HG02588 (cell line): ENCODE results near the gene PRDM16.

ENCODE experiments used
- ATAC-seq: cut with Tn5 transposase; IDR thresholded peaks from one replicate; pipeline ENCODE4 v1.9.1; 2021; ENCODE audit warnings: mild to moderate bottlenecking, moderate library complexity; ENCODE audit not compliant: unreplicated experiment

PRDM16 gene

DNA sequence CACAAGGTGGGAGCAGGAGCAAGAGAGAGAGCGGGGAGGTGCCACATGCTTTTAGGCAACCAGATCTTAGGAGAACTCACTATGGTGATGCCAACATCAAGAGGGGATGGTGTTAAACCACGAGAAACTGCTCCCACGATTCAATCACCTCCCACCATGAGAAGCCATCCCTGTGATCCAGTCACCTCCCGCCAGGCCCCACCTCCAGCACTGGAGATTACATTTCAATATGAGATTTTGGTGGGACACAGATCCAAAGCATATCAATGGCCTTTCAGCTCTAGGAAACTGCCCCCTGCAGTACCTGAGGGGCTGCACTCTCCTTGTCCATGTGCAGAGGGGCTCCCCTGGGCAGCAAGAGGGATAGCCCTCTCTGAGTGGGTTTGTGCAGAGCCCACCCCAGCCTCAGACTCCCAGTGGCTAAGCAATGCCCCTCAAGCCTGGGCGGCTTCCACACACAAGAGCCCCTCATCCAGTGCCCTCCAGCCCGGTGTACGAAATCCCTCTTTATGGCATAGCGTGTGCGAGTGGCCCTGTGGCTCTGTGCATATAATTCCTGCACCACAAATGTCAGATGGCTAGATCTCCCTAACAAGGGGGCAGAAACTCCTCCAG lies 15.5 kb upstream of the PRDM16 start:
- ATAC-seq = no peak

- no peak for ATAC-seq
These were observed 15.0 kb upstream of the PRDM16 start for GRCh38 chr1:3053986-3054385.

- no peak for ATAC-seq
These were observed 14.5 kb upstream of the PRDM16 start for GRCh38 chr1:3054474-3054873.

GRCh38 chr1:3055051-3055450 lies 14.0 kb upstream of the PRDM16 start:
- ATAC-seq = no peak

GRCh38 chr1:3056641-3057040 lies 12.4 kb upstream of the PRDM16 start:
- no peak for ATAC-seq

DNA sequence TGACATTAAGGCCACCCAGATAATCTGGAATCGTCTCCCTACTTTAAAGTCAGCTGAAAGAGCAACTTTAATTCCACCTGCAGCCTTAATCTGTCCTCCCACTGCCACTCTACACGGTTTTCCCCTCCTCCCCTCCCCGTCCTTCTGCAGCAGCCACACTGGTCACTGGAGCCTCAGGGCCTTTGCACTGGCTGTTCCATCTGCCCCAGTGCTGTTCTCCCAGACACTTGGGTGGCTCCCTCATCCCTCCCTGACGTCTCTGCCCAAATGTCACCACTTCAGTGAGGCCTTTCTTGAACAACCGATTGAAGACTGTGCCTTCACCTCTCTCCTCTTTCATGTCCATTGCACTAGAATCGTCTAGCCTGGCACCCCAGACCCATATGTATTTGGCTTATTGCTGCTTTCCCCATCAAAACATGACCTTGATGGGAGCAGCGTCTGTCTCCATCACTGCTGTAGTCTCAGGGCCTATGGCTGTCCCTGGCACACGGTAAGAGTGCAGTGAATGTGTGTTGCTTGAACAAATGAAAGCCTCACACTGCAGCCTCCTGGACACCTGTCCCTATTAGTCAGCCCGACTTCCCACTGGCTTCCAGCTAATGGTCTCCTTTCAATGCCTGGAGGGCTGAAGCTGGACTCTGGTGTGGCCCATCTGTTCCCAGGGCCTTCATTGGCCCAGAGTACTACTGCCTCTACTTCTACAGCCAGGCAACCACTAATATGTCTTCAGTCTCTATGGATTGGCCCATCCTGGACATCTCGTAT lies 10.6 kb upstream of the PRDM16 start:
- no peak for ATAC-seq

DNA sequence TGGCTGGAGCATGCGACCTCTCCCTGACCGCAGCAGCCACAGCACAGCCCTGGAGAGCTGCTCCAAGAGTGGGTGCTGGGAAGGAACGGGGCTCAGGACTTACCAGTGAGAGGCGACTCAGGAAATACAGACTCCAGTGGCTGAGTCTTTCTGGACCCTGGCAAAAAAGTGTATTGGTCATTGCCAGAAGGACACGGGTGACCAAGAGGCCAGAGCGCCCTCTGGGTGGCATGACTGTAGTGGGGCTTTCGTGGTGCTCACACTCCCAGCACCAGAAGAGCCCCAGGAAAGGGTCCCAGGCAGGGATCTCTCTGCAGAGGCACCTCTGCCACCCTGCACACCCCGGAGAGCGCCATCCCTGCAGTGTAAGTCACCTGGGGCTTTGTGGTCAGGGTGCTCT lies 8.9 kb upstream of the PRDM16 start:
- ATAC-seq = no peak

DNA sequence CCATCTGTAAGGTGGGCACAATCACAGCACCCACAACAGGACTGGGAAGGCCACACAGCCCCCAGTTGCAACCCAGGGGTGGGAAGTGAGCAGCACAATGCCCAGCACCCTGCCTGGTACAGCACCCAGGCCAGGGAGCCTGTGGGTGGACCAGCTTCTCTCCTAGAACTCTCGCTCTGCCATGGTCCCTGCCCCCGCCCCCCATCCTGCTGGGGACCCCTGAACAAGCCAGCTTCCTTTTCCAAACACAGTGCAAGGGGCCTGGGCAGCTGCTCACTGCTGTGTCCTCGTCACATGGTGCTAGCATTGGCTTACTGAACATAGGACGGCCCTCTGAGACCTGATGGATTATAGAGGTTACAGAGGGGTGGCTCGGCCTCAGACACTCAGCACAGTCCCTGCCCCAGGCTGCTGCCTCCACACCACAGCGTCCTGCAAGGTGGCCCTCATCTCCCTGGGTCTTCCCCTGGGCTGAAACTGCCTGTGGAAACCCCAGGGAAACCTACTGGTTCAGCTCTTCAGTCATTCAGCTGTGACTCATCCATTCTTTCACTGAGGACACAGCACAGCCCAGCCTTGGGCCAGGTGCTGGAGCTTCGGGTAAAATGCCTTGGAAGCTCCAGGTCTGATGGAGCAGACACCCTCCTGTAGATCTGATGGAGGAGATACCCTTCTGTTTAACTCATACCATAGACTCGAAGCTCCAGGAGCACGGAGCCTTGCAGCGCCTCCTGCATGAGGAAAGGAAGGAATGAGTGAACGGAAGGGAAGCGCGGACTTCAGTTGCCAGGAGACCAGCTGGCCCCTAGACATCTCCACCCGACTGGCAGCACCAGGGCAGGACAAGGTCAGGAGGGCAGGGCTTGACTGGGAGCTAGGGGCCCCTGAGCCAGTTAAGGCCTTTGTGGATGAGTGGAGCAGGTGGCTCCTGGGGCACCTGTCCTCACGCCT lies 8.1 kb upstream of the PRDM16 start:
- ATAC-seq = no peak

DNA sequence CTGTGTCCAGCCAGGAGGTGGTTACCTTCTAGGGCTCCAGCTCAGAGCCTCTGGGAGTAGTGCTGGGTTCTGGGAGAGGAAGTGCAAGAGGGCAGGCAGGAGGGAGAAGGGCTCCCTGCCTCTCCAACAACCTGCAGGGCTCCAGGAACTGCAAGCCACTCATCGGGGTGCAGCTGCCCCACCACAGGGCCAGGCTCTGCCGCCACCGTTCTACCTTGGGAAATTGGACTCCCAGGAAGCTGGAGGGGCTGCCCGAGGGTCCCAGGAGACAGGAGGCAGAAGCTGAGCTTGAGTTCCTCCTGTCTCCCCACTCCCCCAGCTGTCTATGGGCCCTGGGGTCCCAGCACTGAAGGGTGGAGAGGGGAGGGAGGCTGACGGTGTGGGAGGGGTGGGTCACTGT lies 7.4 kb upstream of the PRDM16 start:
- ATAC-seq = no peak

DNA sequence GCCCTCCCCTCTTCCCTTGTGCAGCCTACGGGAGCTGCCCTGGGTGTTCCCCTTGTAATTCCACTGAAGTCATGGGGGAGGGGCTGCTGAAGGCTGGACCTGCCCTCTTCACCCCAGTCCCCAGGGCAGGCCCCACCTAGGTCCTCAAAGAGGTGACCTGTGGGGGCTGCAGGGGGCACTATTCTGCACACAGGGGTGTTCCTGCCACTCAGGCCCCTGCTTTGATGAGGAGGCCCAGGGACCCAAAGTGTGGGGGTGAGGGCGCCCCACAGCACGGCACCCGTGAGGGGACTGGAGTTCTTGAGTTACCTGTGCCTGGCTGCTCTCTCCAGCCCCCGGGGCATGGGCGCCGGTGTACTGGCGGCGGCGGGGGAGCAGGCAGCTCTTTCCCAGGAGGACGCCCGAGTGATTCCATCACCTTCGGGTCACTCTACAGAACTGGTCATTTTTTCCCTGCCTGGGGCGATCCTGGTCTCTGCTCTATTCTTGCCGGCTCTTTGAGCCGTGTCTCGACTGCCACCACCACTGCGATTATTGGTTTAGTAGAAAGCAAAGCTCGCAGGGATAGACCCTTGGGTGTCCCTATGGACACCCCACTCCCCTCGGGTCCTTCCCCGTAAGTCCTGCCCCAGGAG lies 6.9 kb upstream of the PRDM16 start:
- no peak for ATAC-seq

DNA sequence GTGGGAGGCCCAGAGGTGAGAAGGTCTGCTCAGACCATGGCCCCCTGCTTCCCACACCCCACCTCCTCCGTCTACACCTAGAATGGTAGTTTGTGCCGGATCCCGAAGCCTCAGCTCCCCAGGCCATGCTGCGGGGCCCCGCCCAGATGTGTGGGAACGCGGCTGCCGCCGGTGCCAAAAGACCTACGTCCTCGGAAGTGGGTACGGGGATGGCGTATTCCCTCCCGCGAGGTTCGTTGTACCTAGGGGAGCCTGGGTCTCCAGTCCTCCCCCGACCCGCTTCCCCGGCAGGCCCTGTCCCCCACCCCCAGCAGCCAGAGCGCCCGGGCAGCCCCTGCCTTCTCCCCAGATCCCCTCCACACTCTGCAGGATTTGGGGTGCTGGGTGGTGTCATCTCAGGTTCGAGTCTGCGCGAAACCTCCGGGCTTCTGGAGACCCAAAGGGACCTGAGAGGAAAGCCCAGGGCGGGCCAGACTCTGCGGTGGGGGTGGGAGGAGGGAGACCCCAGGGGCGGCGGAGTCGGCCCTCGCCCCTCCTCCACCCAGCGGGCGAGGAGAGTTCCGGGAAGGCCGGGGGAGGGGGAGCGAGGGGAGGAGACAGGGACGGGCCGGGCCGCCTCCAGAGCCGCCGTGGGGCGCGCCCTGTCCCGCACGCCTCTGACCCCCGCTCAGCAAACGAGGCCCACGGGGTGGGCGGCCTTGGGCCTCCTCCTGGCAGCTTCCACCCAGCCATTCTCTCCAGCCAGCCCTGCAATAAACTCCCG lies 6.2 kb upstream of the PRDM16 start:
- no peak for ATAC-seq

DNA sequence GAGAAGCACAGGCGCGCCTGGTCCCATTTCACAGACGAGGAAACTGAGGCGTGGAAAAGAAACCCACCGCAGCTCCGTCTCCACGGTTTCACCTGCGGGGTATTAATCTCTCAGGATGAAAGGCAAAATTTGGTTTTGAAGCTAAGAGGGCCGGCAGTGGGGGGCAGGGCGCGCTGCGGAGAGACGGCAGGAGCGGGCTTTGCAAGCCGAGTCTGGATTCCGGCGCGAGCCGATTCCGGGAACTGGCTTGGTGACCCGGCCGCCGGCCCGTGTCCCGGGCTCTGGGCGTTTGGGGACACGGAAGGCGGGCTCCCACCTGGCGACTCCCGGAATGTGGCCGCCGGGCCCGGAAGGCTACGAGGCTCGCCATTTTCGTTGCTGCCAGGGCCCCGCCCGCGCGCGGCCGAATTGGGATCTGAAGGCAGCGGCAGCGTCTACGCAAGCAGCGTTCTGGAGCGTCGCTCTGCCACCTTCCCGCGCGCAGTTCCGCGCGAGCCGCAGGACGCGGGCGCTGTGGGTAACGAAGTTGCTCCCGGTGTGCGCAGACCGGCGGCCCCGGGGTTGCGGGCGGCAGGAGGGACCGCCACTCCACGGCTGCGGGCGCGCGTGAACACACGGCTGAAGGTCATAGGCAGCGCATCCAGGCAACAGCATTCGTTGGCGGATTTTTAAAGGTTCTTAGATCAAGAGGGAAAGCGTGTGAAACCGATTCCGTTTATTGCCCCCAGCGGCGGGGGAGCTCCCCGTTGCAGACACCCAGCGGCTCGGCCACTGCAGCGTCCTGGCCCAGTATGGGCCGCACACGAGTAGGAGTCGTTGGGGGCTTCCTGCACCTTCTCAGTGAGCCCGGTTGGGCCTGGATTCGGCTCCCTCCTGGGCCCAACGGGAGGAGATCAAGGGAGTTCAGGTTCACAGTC lies 5.4 kb upstream of the PRDM16 start:
- ATAC-seq = no peak

GRCh38 chr1:3064296-3064850 lies 4.6 kb upstream of the PRDM16 start:
- ATAC-seq = no peak

DNA sequence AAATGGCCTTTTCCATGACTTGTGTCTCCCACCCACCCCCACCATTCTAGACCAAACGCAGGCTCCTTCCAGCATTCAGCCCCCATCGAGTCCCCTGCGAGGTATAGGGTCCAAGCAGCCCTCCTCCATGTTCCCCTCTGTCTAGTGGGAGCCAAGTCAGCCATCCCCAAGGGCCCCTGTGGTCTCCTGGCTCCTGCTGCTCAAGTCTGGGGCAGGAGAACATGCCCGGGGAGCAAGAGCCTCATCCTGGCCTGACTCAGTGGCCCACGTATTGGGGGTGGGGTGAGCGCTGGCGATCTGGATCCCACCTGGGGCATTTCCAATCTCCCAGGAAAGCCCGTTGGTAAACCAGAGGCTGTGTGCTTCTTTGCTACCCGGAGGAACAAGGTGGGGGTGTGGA lies 4.1 kb upstream of the PRDM16 start:
- ATAC-seq = no peak

- no peak for ATAC-seq
These were observed 3.6 kb upstream of the PRDM16 start for GRCh38 chr1:3065396-3065795.

DNA sequence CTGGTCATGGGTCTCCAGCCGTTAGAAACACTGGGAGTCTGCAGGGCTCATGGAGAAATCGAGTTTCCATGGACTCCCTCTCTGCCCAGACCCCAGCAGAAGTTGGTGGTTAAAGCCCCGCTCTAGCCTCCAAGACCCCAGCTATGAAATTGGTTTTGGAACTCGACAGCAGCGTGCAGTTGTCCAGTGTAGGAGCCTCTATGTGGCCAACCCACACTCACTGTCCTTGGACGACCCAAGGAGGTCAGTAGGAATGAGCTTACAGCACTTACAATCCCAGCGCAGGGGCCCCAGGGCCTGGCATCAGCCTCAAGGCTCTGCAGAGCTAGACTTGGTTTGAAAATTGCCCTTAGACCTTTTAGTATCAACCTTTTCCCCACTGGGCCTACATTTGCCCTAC lies 3.2 kb upstream of the PRDM16 start:
- no peak for ATAC-seq

DNA sequence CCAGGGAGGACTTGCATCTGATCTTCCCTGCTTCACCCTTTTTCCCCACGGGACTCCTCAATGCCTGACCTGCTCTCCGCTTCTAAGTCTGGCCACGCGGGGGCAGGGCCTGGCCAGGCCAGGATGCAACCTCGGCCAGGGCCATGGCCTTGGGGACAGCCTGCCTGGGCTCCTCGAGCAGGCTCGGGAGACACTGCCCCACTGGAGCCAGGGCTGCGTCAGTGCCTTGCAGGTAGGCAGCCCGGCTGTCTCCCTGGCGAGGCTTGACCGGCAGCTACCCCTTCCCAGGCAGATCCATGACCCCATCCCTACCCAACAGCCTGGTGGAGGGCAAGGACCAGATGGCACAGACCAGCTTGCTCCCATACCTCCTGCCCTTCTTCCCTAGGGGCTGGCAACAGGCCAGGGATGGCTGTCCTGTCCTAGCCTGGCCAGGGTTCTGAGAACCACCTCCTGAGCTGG lies 2.7 kb upstream of the PRDM16 start:
- ATAC-seq = no peak

- no peak for ATAC-seq
These were observed 2.2 kb upstream of the PRDM16 start for GRCh38 chr1:3066826-3067225.

GRCh38 chr1:3067301-3067670 lies 1.7 kb upstream of the PRDM16 start:
- no peak for ATAC-seq
